Keratinocyte (primary cell): ENCODE data around the gene TMEM163.

ENCODE experiments used
- CTCF ChIP-seq, 3 experiments: IDR thresholded peaks in 1 of 3; conservative IDR thresholded peaks in 1 of 3; optimal IDR thresholded peaks in 1 of 3; 2 replicates in 2 of 3; 3 replicates in 1 of 3; pipeline versions ENCODE3 to v1.5.1; 2011; ENCODE audit warnings: low read length in 3 of 3, mild to moderate bottlenecking in 3 of 3, moderate library complexity in 2 of 3, control low read depth in 1 of 3, inconsistent platforms in 1 of 3; ENCODE audit not compliant: insufficient read depth in 2 of 3; ENCODE audit errors: extremely low read depth in 1 of 3
- EZH2 ChIP-seq: IDR thresholded peaks from one replicate; pipeline ENCODE4 v1.6.1; 2012; ENCODE audit warnings: inconsistent platforms, mild to moderate bottlenecking, low read length, moderate library complexity

- TF ChIP-seq CTCF (optimal IDR thresholded peaks at IDR 0.05 in 1 of 3, IDR thresholded peaks at IDR 0.05 in 1 of 3, conservative IDR thresholded peaks at IDR 0.05 in 1 of 3; ENCODE audit: extremely low read depth in 1 of 3, insufficient read depth in 2 of 3, low read length in 3 of 3) (no peak), EZH2 (no peak)
Observed at GRCh38 chr2:134451347-134451630, 267.5 kb downstream of the TMEM163 start.
